ENCODE measurements around the gene FRS2.

- TF ChIP-seq, protein P1, sequence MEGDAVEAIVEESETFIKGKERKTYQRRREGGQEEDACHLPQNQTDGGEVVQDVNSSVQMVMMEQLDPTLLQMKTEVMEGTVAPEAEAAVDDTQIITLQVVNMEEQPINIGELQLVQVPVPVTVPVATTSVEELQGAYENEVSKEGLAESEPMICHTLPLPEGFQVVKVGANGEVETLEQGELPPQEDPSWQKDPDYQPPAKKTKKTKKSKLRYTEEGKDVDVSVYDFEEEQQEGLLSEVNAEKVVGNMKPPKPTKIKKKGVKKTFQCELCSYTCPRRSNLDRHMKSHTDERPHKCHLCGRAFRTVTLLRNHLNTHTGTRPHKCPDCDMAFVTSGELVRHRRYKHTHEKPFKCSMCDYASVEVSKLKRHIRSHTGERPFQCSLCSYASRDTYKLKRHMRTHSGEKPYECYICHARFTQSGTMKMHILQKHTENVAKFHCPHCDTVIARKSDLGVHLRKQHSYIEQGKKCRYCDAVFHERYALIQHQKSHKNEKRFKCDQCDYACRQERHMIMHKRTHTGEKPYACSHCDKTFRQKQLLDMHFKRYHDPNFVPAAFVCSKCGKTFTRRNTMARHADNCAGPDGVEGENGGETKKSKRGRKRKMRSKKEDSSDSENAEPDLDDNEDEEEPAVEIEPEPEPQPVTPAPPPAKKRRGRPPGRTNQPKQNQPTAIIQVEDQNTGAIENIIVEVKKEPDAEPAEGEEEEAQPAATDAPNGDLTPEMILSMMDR (IDR thresholded peaks at IDR 0.05; ENCODE audit: low read length): no peak
- no peak for TF ChIP-seq EZH2phosphoT487 (IDR thresholded peaks at IDR 0.05; ENCODE audit: low read length)
Measured at GRCh38 chr12:69550569-69551350, 80.6 kb downstream of the FRS2 start.

Data from MM.1S (cell line).